ENCODE data around the gene LIN37.

- no peak for TF ChIP-seq CTCF (IDR thresholded peaks at IDR 0.05; ENCODE audit: borderline replicate concordance, extremely low read depth, low read length, poor library complexity, severe bottlenecking)
- TF ChIP-seq EZH2 (IDR thresholded peaks at IDR 0.05; ENCODE audit: borderline replicate concordance, low read depth, low read length, severe bottlenecking): no peak
These were observed 16.3 kb downstream of the LIN37 start for GRCh38 chr19:35764432-35765315.
